ENCODE results near the gene LPCAT1. TPM values are rescaled to one million over a fixed set of nuclear protein-coding genes. Genes with fewer than 3 reads are reported as not detected.

Gene LPCAT1
- total and polyA plus RNA-seq, 2 of the 13 experiments (the other 11 are each of a cell fraction or from before 2014, with no cell fraction given), result 29.8 to 90.6 TPM

DNA sequence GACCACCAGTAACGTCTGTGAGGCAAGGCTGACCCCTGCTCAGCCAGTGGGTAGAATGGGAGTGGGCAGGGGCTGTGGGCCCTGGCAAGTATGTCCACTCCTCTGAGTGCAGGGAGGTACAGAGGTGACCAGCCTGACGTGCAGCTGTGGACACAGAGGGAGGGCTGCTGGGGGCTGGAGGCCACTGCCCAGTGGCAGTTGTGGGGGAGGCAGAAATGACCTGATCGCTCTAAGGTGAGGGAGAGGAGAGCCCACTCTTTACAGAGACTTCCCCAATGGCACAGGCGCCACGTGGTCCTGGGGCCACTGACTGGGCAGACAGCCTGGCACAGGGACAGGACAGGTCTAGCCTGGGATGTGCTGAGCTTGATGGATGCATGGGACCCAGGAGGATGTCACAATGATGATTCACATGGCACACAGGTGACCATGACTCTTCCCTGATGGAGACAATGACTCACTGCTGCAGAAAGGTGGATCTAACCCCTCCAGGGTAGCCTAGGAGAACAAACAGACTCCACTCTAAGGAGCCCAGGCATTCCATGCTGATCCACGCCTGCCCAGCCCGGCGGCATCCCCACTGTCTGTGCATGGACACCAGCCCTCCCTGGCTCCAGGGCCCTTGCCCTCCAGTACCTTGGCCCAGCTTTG is 7.7 kb downstream of the LPCAT1 start (continued):
- TF ChIP-seq SOX5 (CRISPR knock-in tag; IDR thresholded peaks at IDR 0.05; ENCODE audit: borderline replicate concordance), result no peak
- TF ChIP-seq SKI (IDR thresholded peaks at IDR 0.05; ENCODE audit: partially characterized antibody), result no peak
- peak; percentile 92 for TF ChIP-seq FOSL2 (CRISPR knock-in tag; IDR thresholded peaks at IDR 0.05)
- TF ChIP-seq PRMT3 (CRISPR knock-in tag; IDR thresholded peaks at IDR 0.05; ENCODE audit: borderline replicate concordance, low read depth), result no peak
- TF ChIP-seq STAT6 (CRISPR knock-in tag; IDR thresholded peaks at IDR 0.05; ENCODE audit: borderline replicate concordance), result no peak
- no peak for TF ChIP-seq MLLT10 (CRISPR knock-in tag; IDR thresholded peaks at IDR 0.05)
- no peak for TF ChIP-seq ZSCAN5A (CRISPR knock-in tag; IDR thresholded peaks at IDR 0.05; ENCODE audit: borderline replicate concordance)
- TF ChIP-seq ELF4 (CRISPR knock-in tag; IDR thresholded peaks at IDR 0.05; ENCODE audit: borderline replicate concordance), result no peak
- TF ChIP-seq MZF1 (CRISPR knock-in tag; IDR thresholded peaks at IDR 0.05; ENCODE audit: borderline replicate concordance), result no peak
- TF ChIP-seq MTF2 (CRISPR knock-in tag; IDR thresholded peaks at IDR 0.05; ENCODE audit: borderline replicate concordance), result no peak
- TF ChIP-seq MAFF (IDR thresholded peaks at IDR 0.05; ENCODE audit: low read depth, low read length), result peak; percentile 9; the same call in 1 of the 2 replicates
- no peak for TF ChIP-seq TMF1 (CRISPR knock-in tag; IDR thresholded peaks at IDR 0.05; ENCODE audit: low read depth)
- TF ChIP-seq HDAC2 (CRISPR knock-in tag; IDR thresholded peaks at IDR 0.05), result no peak
- no peak for TF ChIP-seq SP140L (CRISPR knock-in tag; IDR thresholded peaks at IDR 0.05; ENCODE audit: borderline replicate concordance)
- no peak for TF ChIP-seq ZNF256 (CRISPR knock-in tag; conservative IDR thresholded peaks at IDR 0.05)
- TF ChIP-seq CCDC6 (CRISPR knock-in tag; IDR thresholded peaks at IDR 0.05), result no peak
- no peak for TF ChIP-seq NFKB2 (CRISPR knock-in tag; IDR thresholded peaks at IDR 0.05; ENCODE audit: borderline replicate concordance)
- no peak for TF ChIP-seq ZNF207 (IDR thresholded peaks at IDR 0.05; ENCODE audit: borderline replicate concordance)
- no peak for TF ChIP-seq FOXM1 (CRISPR knock-in tag; IDR thresholded peaks at IDR 0.05)
- TF ChIP-seq ZSCAN20 (CRISPR knock-in tag; IDR thresholded peaks at IDR 0.05; ENCODE audit: borderline replicate concordance), result no peak
- TF ChIP-seq, protein P1, sequence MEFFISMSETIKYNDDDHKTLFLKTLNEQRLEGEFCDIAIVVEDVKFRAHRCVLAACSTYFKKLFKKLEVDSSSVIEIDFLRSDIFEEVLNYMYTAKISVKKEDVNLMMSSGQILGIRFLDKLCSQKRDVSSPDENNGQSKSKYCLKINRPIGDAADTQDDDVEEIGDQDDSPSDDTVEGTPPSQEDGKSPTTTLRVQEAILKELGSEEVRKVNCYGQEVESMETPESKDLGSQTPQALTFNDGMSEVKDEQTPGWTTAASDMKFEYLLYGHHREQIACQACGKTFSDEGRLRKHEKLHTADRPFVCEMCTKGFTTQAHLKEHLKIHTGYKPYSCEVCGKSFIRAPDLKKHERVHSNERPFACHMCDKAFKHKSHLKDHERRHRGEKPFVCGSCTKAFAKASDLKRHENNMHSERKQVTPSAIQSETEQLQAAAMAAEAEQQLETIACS (CRISPR knock-in tag; IDR thresholded peaks at IDR 0.05), result no peak
- TF ChIP-seq SMYD3 (CRISPR knock-in tag; IDR thresholded peaks at IDR 0.05), result no peak
- no peak for TF ChIP-seq ATRX (CRISPR knock-in tag; IDR thresholded peaks at IDR 0.05; ENCODE audit: borderline replicate concordance)
- no peak for TF ChIP-seq ZNF577 (CRISPR knock-in tag; IDR thresholded peaks at IDR 0.05; ENCODE audit: borderline replicate concordance, low read depth)
- no peak for TF ChIP-seq BRD4 (CRISPR knock-in tag; IDR thresholded peaks at IDR 0.05)
- no peak for TF ChIP-seq ZNF788 (CRISPR knock-in tag; IDR thresholded peaks at IDR 0.05; ENCODE audit: borderline replicate concordance)
- no peak for TF ChIP-seq PHF8 (CRISPR knock-in tag; IDR thresholded peaks at IDR 0.05)
- TF ChIP-seq MEIS2 (CRISPR knock-in tag; IDR thresholded peaks at IDR 0.05), result no peak

Data from HepG2 (cell line).